PC-9 (cell line): Measurements from ENCODE around the gene CCDC9B. TPM values are rescaled to one million over a fixed set of nuclear protein-coding genes. Genes with fewer than 3 reads are reported as not detected.

Experiments
- BruUV-seq: library from RNA; stranded (reverse); fragments of 400-500 nt; replicated peaks from 2 replicates; lab custom pipeline; 2021; lab: Mats Ljungman, UMichigan
- CTCF ChIA-PET: fragments of 300-600 bp; sonication (Branson Sonifier 250); formaldehyde crosslinking; loops from one replicate; lab custom pipeline; 2022; ENCODE audit warnings: antibody characterized with exemption; lab: Charles Lee
- POLR2A ChIA-PET: fragments of 300-600 bp; sonication (Branson Sonifier 250); formaldehyde crosslinking; loops from one replicate; lab custom pipeline; 2022; ENCODE audit warnings: antibody characterized with exemption; ENCODE audit not compliant: unreplicated experiment; lab: Charles Lee
- DNase-seq, 2 experiments: peaks; one replicate each; pipeline versions ENCODE4 v3.0.0 to v3.0.0-alpha.2; 2015 to 2022; ENCODE audit warnings: mixed read lengths in 1 of 2
- H2AFZ ChIP-seq: fragments of 200-600 bp; sonication (generic); 2 replicates; pipeline ENCODE4 v1.8.1; 2017; ENCODE audit warnings: antibody characterized with exemption
- H3F3A ChIP-seq: fragments of 200-600 bp; sonication (generic); 2 replicates; pipeline ENCODE4 v1.8.1; 2017; ENCODE audit warnings: antibody characterized with exemption, mild to moderate bottlenecking, low read depth; ENCODE audit not compliant: insufficient read depth
- H3K27ac ChIP-seq: fragments of 200-600 bp; sonication (generic); 2 replicates; pipeline ENCODE4 v1.6.1; 2016; ENCODE audit warnings: mixed run types
- H3K27me3 ChIP-seq: fragments of 200-600 bp; sonication (generic); 2 replicates; pipeline ENCODE4 v1.6.1; 2016; ENCODE audit warnings: low read depth, mixed run types; ENCODE audit not compliant: insufficient read depth
- H3K36me3 ChIP-seq: fragments of 200-600 bp; sonication (generic); 2 replicates; pipeline ENCODE4 v1.6.1; 2016; ENCODE audit warnings: low read depth, mixed run types
- H3K4me1 ChIP-seq: fragments of 200-600 bp; sonication (generic); replicated peaks from 2 replicates; pipeline ENCODE4 v1.6.1; 2016; ENCODE audit warnings: mixed run types; ENCODE audit not compliant: insufficient read depth
- H3K4me2 ChIP-seq: fragments of 200-600 bp; sonication (generic); 2 replicates; pipeline ENCODE4 v1.6.1; 2017; ENCODE audit warnings: mixed run types
- H3K4me3 ChIP-seq: fragments of 200-600 bp; sonication (generic); 2 replicates; pipeline ENCODE4 v1.6.1; 2016; ENCODE audit warnings: mixed run types
- H3K79me2 ChIP-seq: fragments of 200-600 bp; sonication (generic); 2 replicates; pipeline ENCODE4 v1.6.1; 2017; ENCODE audit warnings: low read depth, mixed run types
- H3K9me2 ChIP-seq: fragments of 200-600 bp; sonication (generic); 2 replicates; pipeline ENCODE4 v1.8.1; 2017; ENCODE audit warnings: mild to moderate bottlenecking; ENCODE audit not compliant: insufficient read depth
- H3K9me3 ChIP-seq: fragments of 200-600 bp; sonication (generic); 2 replicates; pipeline ENCODE4 v1.8.1; 2016; ENCODE audit warnings: low read depth; ENCODE audit not compliant: insufficient read depth
- H4K20me1 ChIP-seq: fragments of 200-600 bp; sonication (generic); 2 replicates; pipeline ENCODE4 v1.8.1; 2017; ENCODE audit not compliant: insufficient read depth
- EZH2 ChIP-seq: fragments of 200-600 bp; sonication (generic); IDR thresholded peaks from 2 replicates; pipeline ENCODE4 v1.8.0; 2017; ENCODE audit warnings: antibody characterized with exemption, low read depth
- intact Hi-C: fragments of 100-400 bp; cut with micrococcal nuclease; formaldehyde crosslinking; loops from one replicate; pipeline ENCODE4 v1.10.0; 2022; ENCODE audit not compliant: unreplicated experiment
- total RNA-seq: library from RNA; stranded (reverse); gene quantifications from 2 replicates; pipeline ENCODE4 v1.2.3, GENCODE V29; 2021
- TF ChIP-seq, protein P1 (sequence below): fragments of 200-600 bp; sonication (generic); conservative IDR thresholded peaks from 2 replicates; pipeline ENCODE4 v1.6.1; 2017; ENCODE audit warnings: mixed run types, antibody characterized with exemption, mild to moderate bottlenecking, moderate library complexity

CCDC9B gene
- total RNA-seq, 1 experiment from 2014 or later, result 141 TPM

DNA sequence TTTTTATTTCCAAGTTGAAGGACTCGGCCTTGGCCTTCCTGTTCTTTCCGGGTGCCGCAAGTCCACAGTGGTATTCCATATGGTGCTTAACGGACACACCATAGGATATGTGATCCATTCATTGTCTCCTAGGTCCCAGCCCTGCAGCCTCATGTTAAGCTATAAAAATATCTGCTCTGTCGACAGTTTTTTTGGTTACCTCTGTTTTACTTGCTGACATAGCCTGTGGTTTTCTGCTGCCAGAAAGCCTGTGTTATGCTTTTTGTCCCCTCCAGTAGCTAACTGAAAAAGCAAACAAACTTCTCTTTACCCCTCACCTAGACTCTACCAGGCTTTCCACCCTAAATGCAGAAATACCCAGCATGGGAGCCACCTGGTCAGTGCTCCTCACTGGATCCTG is 12.0 kb downstream of the CCDC9B start:
- 0 out of 2 replicates have a peak, but pooled peaks cover 2% of the 10 kb centered on the region for H3K79me2 ChIP-seq
- TF ChIP-seq, protein P1, sequence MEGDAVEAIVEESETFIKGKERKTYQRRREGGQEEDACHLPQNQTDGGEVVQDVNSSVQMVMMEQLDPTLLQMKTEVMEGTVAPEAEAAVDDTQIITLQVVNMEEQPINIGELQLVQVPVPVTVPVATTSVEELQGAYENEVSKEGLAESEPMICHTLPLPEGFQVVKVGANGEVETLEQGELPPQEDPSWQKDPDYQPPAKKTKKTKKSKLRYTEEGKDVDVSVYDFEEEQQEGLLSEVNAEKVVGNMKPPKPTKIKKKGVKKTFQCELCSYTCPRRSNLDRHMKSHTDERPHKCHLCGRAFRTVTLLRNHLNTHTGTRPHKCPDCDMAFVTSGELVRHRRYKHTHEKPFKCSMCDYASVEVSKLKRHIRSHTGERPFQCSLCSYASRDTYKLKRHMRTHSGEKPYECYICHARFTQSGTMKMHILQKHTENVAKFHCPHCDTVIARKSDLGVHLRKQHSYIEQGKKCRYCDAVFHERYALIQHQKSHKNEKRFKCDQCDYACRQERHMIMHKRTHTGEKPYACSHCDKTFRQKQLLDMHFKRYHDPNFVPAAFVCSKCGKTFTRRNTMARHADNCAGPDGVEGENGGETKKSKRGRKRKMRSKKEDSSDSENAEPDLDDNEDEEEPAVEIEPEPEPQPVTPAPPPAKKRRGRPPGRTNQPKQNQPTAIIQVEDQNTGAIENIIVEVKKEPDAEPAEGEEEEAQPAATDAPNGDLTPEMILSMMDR, result no peak
- TF ChIP-seq EZH2, result no peak
- H3K4me1 ChIP-seq, result peaks cover 10% of the 10 kb centered on the region
- H2AFZ ChIP-seq, result no peak overlapping the region
- no peaks in the 10 kb centered on the region for H3K9me3 ChIP-seq
- ChIA-PET CTCF (interaction anchor here (2.8 kb wide), 1 partner anchor 12 kb away, joined by 7 read pairs; the partner anchor contains the start of gene CCDC9B), POLR2A (interaction anchor here (0.5 to 0.7 kb wide), 2 partner anchors 51 to 229 kb away, joined by 4 read pairs; no protein-coding TSS in a partner anchor)
- H3K9me2 ChIP-seq, result no peaks in the 10 kb centered on the region
- no TSS peak for BruUV-seq
- no peak overlapping the region for H3K4me2 ChIP-seq
- no peak for DNase-seq
- no peaks in the 10 kb centered on the region for H4K20me1 ChIP-seq
- intact Hi-C loops, result no loop called here
- no peaks in the 10 kb centered on the region for H3K36me3 ChIP-seq
- H3K27me3 ChIP-seq, result no peaks in the 10 kb centered on the region
- H3F3A ChIP-seq, result peaks cover 52% of the 10 kb centered on the region
- no peak overlapping the region for H3K27ac ChIP-seq
- no peak overlapping the region for H3K4me3 ChIP-seq

DNA sequence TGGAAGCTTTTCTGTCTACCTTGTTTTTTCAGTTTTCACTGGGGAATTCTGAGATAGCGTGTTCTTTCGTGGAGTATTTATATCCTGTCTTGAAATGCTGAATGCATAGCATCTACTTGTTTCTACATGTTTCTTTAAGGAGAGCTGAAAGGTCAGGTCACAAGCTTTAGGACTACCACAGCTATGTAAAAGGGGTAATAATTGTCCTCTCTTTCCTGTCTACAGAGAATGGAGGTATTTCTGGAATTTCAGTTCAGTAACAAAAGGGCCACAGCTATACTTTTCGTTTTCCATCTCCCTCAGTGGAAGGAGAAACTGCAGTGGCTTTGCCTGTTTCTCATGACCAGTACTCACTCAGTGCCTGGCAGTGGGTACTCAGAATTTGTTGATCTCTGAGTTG is 12.6 kb downstream of the CCDC9B start:
- H3K27me3 ChIP-seq, result no peaks in the 10 kb centered on the region
- BruUV-seq, result no TSS peak
- no peak overlapping the region for H3K4me3 ChIP-seq
- peaks cover 10% of the 10 kb centered on the region for H3K4me1 ChIP-seq
- no peak overlapping the region for H3K27ac ChIP-seq
- DNase-seq, result no peak
- H3F3A ChIP-seq, result peaks cover 47% of the 10 kb centered on the region
- ChIA-PET POLR2A (interaction anchor here (0.7 kb wide), 2 partner anchors 52 to 256 kb away, joined by 4 to 5 read pairs; no protein-coding TSS in a partner anchor), CTCF (interaction anchor here (2.8 kb wide), 1 partner anchor 12 kb away, joined by 7 read pairs; the partner anchor contains the start of gene CCDC9B)
- no peaks in the 10 kb centered on the region for H3K9me2 ChIP-seq
- H3K36me3 ChIP-seq, result no peaks in the 10 kb centered on the region
- intact Hi-C loops, result no loop called here
- H4K20me1 ChIP-seq, result no peaks in the 10 kb centered on the region
- 0 out of 2 replicates have a peak, but pooled peaks cover 2% of the 10 kb centered on the region for H3K79me2 ChIP-seq
- no peak overlapping the region for H3K4me2 ChIP-seq
- H3K9me3 ChIP-seq, result no peaks in the 10 kb centered on the region
- TF ChIP-seq, protein P1, result no peak
- no peak for TF ChIP-seq EZH2
- H2AFZ ChIP-seq, result no peak overlapping the region

DNA sequence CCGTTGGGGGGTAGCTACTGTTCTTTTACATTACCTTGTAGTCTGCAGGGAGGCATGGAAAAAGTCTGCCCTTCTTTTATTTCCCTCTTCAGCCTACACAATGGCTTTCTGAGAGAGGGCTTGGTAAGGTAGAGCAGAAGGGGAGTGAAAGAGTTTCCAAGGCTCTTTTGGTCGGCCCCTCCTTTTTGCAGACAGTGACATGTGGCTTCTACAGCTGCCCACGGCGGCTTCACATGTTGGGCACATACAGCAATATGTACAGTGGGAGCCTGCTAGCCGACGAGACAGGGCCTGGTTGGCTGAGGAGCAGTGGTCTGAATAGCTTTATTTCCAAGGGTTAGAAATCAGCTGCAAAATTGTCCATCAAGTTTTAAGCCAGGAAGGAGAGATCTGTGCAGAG is 13.3 kb downstream of the CCDC9B start:
- no TSS peak for BruUV-seq
- POLR2A ChIA-PET, result interaction anchor here (0.6 kb wide), 1 partner anchor 9 kb away, joined by 3 read pairs; no protein-coding TSS in a partner anchor
- CTCF ChIA-PET, result interaction anchor here (0.9 to 2.8 kb wide), 2 partner anchors 10 to 13 kb away, joined by 3 to 7 read pairs; partner anchors contain the start of gene CCDC9B

More for the DNA sequence above, 13.3 kb downstream of the CCDC9B start:
- H3K27ac ChIP-seq, result no peak overlapping the region
- no peaks in the 10 kb centered on the region for H3K9me3 ChIP-seq
- no peaks in the 10 kb centered on the region for H3K36me3 ChIP-seq
- H3K4me2 ChIP-seq, result no peak overlapping the region
- no peak for DNase-seq
- no peaks in the 10 kb centered on the region for H4K20me1 ChIP-seq
- H2AFZ ChIP-seq, result no peak overlapping the region
- H3K27me3 ChIP-seq, result no peaks in the 10 kb centered on the region
- 0 out of 2 replicates have a peak, but pooled peaks cover 2% of the 10 kb centered on the region for H3K79me2 ChIP-seq
- intact Hi-C loops, result no loop called here
- H3K4me3 ChIP-seq, result no peak overlapping the region
- peaks cover 10% of the 10 kb centered on the region for H3K4me1 ChIP-seq
- TF ChIP-seq, protein P1, result no peak
- TF ChIP-seq EZH2, result no peak
- no peaks in the 10 kb centered on the region for H3K9me2 ChIP-seq
- peaks cover 40% of the 10 kb centered on the region for H3F3A ChIP-seq
